Endothelial cell (in vitro differentiated cells): Measurements from ENCODE around the gene PIK3CD. TPM values are rescaled to one million over a fixed set of nuclear protein-coding genes. Genes with fewer than 3 reads are reported as not detected.

Experiments
- DNase-seq: peaks from one replicate; pipeline ENCODE4 v3.0.0; 2021; ENCODE audit warnings: low spot score
- H3K27ac Mint-ChIP-seq: one replicate; pipeline ENCODE4 v1.8.0; 2021; ENCODE audit warnings: mixed read lengths, inconsistent platforms; ENCODE audit not compliant: unreplicated experiment
- H3K27me3 Mint-ChIP-seq: one replicate; pipeline ENCODE4 v1.8.0; 2021; ENCODE audit warnings: mild to moderate bottlenecking, moderate library complexity, mixed read lengths, inconsistent platforms; ENCODE audit not compliant: unreplicated experiment
- H3K36me3 Mint-ChIP-seq: one replicate; pipeline ENCODE4 v1.8.0; 2021; ENCODE audit warnings: mild to moderate bottlenecking, low read depth, mixed read lengths, inconsistent platforms; ENCODE audit not compliant: unreplicated experiment
- H3K4me1 Mint-ChIP-seq: one replicate; pipeline ENCODE4 v1.8.0; 2021; ENCODE audit warnings: mild to moderate bottlenecking, mixed read lengths, inconsistent platforms; ENCODE audit not compliant: unreplicated experiment
- H3K4me3 Mint-ChIP-seq: one replicate; pipeline ENCODE4 v1.8.0; 2021; ENCODE audit warnings: mild to moderate bottlenecking, mixed read lengths, inconsistent platforms; ENCODE audit not compliant: unreplicated experiment
- H3K9me3 Mint-ChIP-seq: one replicate; pipeline ENCODE4 v1.8.0; 2021; ENCODE audit warnings: mixed read lengths, inconsistent platforms; ENCODE audit not compliant: unreplicated experiment
- total RNA-seq: library from RNA; stranded (reverse); fragmentation: NEBNext Ultra II Directional; extraction: Animal tissue kit (Norgen Biotek cat#: 25700); gene quantifications from one replicate; pipeline ENCODE4 v1.2.1, GENCODE V29; 2021; ENCODE audit not compliant: unreplicated experiment
- TF ChIP-seq, protein P1 (sequence below): fragments of 200-600 bp; sonication (generic); IDR thresholded peaks from one replicate; pipeline ENCODE4 v1.5.0; 2021; ENCODE audit warnings: antibody characterized with exemption; ENCODE audit not compliant: unreplicated experiment

Gene PIK3CD
- total RNA-seq, 1 donor from 2014 or later: 30.3 TPM

DNA sequence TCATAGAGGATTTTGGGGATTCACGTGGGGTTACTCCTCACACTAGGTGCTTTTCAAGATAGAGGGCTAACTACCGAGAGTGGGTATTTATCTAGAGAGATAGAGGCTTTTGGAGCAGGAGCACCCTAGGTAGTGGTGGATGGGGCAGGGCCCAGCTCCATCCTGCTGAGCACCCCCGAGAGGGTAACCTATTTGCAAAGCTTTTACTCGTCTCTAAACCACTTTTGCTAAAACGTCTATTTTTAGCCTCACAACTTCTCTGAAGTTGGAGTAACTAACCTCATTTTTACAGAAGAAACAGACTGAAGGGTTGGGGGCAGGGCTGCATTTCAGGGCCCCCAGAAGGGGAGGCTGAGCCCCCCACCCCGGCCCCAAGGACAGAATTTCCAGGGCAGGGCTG lies 12.3 kb upstream of the PIK3CD start:
- Mint-ChIP-seq H3K4me1 (no peaks in the 10 kb centered on the region), H3K27ac (no peak overlapping the region), H3K4me3 (no peak overlapping the region), H3K27me3 (peaks cover 2% of the 10 kb centered on the region), H3K9me3 (no peaks in the 10 kb centered on the region), H3K36me3 (no peaks in the 10 kb centered on the region)
- DNase-seq: no peak
- TF ChIP-seq, protein P1, sequence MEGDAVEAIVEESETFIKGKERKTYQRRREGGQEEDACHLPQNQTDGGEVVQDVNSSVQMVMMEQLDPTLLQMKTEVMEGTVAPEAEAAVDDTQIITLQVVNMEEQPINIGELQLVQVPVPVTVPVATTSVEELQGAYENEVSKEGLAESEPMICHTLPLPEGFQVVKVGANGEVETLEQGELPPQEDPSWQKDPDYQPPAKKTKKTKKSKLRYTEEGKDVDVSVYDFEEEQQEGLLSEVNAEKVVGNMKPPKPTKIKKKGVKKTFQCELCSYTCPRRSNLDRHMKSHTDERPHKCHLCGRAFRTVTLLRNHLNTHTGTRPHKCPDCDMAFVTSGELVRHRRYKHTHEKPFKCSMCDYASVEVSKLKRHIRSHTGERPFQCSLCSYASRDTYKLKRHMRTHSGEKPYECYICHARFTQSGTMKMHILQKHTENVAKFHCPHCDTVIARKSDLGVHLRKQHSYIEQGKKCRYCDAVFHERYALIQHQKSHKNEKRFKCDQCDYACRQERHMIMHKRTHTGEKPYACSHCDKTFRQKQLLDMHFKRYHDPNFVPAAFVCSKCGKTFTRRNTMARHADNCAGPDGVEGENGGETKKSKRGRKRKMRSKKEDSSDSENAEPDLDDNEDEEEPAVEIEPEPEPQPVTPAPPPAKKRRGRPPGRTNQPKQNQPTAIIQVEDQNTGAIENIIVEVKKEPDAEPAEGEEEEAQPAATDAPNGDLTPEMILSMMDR: no peak

- TF ChIP-seq, protein P1: no peak
- no peak overlapping the region for H3K4me3 Mint-ChIP-seq
- no peak for DNase-seq
- H3K4me1 Mint-ChIP-seq: no peaks in the 10 kb centered on the region
- no peak overlapping the region for H3K27ac Mint-ChIP-seq
- H3K9me3 Mint-ChIP-seq: no peaks in the 10 kb centered on the region
- H3K27me3 Mint-ChIP-seq: peaks cover 2% of the 10 kb centered on the region
- H3K36me3 Mint-ChIP-seq: no peaks in the 10 kb centered on the region
Measured at GRCh38 chr1:9643351-9644256, 7.9 kb upstream of the PIK3CD start.

DNA sequence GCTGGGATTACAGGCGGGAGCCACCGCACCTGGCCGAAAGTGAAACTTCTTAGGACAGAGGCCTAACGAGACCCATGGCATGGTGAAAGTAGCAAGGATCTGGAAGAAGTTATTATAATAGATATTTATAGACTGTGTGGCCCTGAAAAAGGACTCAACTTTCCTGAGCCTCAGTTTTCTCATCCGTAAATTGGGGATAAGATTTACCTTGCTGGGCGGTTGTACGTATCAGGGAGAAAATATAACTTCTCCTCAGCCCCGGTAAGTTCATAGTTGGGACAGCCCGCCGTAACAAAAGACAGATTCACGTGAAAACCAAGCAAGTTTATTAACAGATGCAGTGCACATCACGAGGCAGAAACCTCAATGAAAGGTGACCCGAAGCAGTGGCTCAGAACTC lies 5.5 kb upstream of the PIK3CD start:
- no peak for DNase-seq
- Mint-ChIP-seq H3K27ac (no peak overlapping the region), H3K36me3 (no peaks in the 10 kb centered on the region), H3K4me3 (no peak overlapping the region), H3K4me1 (no peaks in the 10 kb centered on the region), H3K27me3 (peaks cover 5% of the 10 kb centered on the region), H3K9me3 (no peaks in the 10 kb centered on the region)
- TF ChIP-seq, protein P1: no peak

DNA sequence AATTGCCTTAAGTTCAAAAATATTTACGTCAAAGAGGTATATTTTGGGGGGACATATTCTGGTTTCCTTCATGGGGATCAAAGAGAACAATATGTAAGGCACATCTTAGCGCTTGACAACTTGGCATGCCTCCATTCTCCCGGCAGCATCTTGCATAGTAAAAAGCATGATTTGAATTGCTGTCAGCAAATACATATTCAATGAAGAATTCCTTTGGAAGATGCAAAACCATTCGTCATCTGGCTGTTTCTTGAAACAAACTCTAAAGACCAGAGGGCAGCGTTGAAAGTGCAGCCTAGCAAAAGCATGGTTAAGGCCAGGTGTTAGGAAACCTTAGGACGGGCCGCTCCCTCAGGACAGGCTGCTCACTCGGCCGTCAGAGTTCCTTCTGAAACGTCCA lies 3.4 kb upstream of the PIK3CD start:
- peaks cover 5% of the 10 kb centered on the region for H3K27me3 Mint-ChIP-seq
- no peak overlapping the region for H3K27ac Mint-ChIP-seq
- H3K4me3 Mint-ChIP-seq: no peak overlapping the region
- DNase-seq: no peak
- no peaks in the 10 kb centered on the region for H3K9me3 Mint-ChIP-seq
- peaks cover 2% of the 10 kb centered on the region for H3K4me1 Mint-ChIP-seq
- no peaks in the 10 kb centered on the region for H3K36me3 Mint-ChIP-seq
- TF ChIP-seq, protein P1: no peak

DNA sequence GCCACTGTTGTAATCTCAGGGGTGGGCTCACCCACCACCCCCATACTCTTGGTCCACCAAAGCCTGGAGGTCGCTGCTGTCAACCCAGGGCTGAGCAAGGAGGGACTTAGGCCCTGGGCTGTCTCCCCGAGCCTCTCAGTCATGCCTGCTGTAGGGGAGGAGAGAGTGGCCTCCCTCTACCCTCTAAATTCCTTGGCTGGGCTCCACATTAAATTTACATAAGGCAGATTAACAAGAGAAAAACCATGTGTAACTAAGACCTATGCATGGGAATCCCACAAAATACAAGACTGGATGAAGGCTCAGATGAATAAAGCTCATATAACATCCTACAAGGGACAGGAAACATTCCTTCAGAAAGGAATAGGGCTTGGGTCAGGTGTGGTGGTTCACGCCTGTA lies 1.8 kb upstream of the PIK3CD start:
- H3K36me3 Mint-ChIP-seq: no peaks in the 10 kb centered on the region
- no peak overlapping the region for H3K4me3 Mint-ChIP-seq
- H3K27ac Mint-ChIP-seq: no peak overlapping the region
- H3K27me3 Mint-ChIP-seq: peaks cover 8% of the 10 kb centered on the region
- H3K9me3 Mint-ChIP-seq: no peaks in the 10 kb centered on the region
- TF ChIP-seq, protein P1: no peak
- peaks cover 2% of the 10 kb centered on the region for H3K4me1 Mint-ChIP-seq
- DNase-seq: no peak
